Measurements from ENCODE around the gene CSK.

CSK gene

DNA sequence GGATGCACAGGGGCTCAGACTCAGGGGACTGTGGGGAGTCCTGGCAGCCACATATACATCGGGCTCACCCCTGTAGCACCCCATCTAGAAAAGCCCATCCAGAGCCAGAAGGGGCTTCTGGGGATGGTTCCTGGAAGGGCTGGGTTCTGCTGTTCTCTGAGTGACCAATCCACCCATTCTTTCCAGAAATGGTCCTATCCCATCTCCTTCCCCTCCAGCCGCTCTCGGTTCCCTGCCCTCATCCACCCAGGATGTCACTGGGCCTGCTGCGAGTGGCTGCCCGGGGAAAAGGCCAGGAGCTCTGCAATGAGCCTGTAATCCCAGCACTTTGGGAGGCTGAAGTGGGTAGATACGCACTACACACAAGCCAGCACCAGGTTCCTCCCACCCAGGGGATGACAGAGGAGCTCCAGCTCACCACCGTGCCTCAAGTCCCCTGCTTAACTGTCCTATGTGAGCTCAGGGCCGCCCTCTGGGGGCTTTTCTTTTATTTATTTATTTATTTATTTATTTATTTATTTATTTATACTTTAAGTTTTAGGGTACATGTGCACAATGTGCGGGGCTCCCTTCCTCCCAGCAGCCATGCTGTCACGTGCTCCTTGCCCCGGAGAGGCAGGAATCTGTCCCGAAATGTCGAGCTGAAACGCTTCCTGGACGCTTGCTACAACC, 13.6 kb upstream of the CSK start:
- no peak for DNase-seq (ENCODE audit: extremely low read depth, insufficient read length)
- TF ChIP-seq, protein P1, sequence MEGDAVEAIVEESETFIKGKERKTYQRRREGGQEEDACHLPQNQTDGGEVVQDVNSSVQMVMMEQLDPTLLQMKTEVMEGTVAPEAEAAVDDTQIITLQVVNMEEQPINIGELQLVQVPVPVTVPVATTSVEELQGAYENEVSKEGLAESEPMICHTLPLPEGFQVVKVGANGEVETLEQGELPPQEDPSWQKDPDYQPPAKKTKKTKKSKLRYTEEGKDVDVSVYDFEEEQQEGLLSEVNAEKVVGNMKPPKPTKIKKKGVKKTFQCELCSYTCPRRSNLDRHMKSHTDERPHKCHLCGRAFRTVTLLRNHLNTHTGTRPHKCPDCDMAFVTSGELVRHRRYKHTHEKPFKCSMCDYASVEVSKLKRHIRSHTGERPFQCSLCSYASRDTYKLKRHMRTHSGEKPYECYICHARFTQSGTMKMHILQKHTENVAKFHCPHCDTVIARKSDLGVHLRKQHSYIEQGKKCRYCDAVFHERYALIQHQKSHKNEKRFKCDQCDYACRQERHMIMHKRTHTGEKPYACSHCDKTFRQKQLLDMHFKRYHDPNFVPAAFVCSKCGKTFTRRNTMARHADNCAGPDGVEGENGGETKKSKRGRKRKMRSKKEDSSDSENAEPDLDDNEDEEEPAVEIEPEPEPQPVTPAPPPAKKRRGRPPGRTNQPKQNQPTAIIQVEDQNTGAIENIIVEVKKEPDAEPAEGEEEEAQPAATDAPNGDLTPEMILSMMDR (IDR thresholded peaks at IDR 0.05; ENCODE audit: insufficient read depth, low read length, poor library complexity, severe bottlenecking) = no peak
- Histone ChIP-seq H3K4me3 (replicated peaks; ENCODE audit: low read depth, low read length) (no peak overlapping the region), H3K27me3 (replicated peaks; ENCODE audit: control insufficient read depth, insufficient read depth, low read length) (no peaks in the 10 kb centered on the region; the same call in 1 of the 2 replicates), H3K36me3 (ENCODE audit: control insufficient read depth, insufficient read depth, low read length) (no peaks in the 10 kb centered on the region)

DNA sequence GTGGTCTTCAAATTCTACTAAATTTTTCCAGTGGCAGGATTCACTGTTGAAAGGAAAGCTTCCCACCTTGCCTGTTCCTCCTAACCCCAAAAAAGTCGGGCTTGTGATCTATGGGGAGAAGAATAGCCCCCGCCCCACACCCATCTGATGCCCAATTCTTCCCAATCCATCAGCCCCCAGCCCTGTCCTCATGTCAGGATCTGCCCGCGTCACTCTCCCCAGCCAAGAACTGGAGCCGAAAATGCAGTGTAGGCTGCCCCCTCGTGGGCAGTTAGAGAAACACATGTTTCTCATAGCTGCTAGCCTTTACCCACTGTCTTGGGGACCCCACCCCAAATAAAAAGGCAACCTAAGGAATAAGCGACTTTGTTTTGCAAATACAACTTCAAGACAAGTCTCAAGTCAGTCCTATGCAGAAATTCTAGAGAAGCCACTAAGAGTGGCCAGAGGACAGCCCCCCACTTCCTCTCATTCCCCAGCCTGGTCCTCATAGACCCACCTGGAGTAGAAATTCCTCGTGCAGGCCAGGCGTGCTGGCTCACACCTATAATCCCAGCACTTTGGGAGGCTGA, 13.0 kb upstream of the CSK start:
- Histone ChIP-seq H3K27me3 (replicated peaks; ENCODE audit: control insufficient read depth, insufficient read depth, low read length) (no peaks in the 10 kb centered on the region; the same call in 1 of the 2 replicates), H3K36me3 (ENCODE audit: control insufficient read depth, insufficient read depth, low read length) (no peaks in the 10 kb centered on the region), H3K4me3 (replicated peaks; ENCODE audit: low read depth, low read length) (no peak overlapping the region)
- TF ChIP-seq, protein P1 (IDR thresholded peaks at IDR 0.05; ENCODE audit: insufficient read depth, low read length, poor library complexity, severe bottlenecking) = peak; percentile 74
- no peak for DNase-seq (ENCODE audit: extremely low read depth, insufficient read length)

DNA sequence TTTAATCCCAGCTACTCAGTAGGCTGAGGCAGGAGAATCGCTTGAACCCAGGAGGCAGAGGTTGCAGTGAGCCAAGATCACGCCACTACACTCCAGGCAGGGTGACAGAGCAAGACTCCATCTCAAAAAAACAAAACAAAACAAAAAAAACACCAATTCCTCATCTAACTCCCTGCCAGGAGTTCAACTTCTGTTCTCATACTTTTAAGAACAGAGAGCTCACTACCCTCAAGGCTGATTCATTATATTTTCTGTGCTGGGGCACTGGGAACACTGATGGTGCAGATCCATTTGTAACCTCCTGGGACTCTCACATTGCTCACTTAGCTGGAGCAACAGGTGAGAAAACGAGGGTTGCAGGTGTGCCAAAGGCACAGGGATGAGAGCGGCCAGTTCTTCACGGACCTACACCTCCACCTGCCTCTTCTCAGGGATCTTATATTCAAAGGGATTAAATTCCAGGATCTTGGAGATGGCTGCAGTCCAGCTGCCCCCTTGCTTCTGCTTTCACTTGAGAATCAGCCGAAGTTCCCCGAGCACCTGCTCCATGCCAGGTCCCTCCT, 12.3 kb upstream of the CSK start:
- Histone ChIP-seq H3K27me3 (replicated peaks; ENCODE audit: control insufficient read depth, insufficient read depth, low read length) (no peaks in the 10 kb centered on the region; the same call in 1 of the 2 replicates), H3K4me3 (replicated peaks; ENCODE audit: low read depth, low read length) (no peak overlapping the region), H3K36me3 (ENCODE audit: control insufficient read depth, insufficient read depth, low read length) (no peaks in the 10 kb centered on the region)
- no peak for DNase-seq (ENCODE audit: extremely low read depth, insufficient read length)
- TF ChIP-seq, protein P1 (IDR thresholded peaks at IDR 0.05; ENCODE audit: insufficient read depth, low read length, poor library complexity, severe bottlenecking) = no peak

DNA sequence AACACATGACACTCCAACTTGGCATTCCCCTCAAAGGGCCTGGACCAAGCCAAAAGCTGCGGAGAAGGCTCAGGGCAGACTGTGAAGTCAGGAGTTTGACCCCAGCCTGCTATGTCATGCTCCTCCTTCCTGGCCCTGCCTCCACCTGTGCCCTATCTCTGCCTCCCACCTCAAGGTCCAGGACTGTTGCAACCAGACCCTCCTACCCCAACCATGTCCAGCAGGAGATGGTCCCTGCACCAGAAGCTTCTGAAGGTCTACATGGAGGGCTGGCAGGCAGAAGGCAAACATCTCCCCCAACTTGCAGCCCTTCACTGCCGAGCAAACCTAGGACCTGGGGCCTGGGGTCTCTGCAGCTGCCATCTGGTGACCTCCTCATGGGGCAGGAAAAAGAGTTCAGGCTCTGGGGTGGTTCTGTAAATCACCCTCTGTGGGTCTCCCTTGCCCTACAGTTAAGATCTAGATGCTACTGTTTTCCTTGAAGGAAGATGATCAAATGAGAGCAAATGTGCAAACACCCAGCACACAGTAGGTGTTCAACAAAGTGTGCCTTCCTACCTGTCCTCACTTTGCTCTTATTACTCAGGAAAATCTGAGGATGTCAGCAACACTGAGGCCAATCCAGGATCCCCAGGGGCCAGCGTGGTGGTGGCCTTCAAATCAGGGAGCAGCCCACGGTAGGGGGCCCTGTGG, 11.5 kb upstream of the CSK start:
- H3K4me3 ChIP-seq (replicated peaks; ENCODE audit: low read depth, low read length) = no peak overlapping the region
- no peaks in the 10 kb centered on the region; the same call in 1 of the 2 replicates for H3K27me3 ChIP-seq (replicated peaks; ENCODE audit: control insufficient read depth, insufficient read depth, low read length)
- TF ChIP-seq, protein P1 (IDR thresholded peaks at IDR 0.05; ENCODE audit: insufficient read depth, low read length, poor library complexity, severe bottlenecking) = no peak
- no peak for DNase-seq (ENCODE audit: extremely low read depth, insufficient read length)
- no peaks in the 10 kb centered on the region for H3K36me3 ChIP-seq (ENCODE audit: control insufficient read depth, insufficient read depth, low read length)

DNA sequence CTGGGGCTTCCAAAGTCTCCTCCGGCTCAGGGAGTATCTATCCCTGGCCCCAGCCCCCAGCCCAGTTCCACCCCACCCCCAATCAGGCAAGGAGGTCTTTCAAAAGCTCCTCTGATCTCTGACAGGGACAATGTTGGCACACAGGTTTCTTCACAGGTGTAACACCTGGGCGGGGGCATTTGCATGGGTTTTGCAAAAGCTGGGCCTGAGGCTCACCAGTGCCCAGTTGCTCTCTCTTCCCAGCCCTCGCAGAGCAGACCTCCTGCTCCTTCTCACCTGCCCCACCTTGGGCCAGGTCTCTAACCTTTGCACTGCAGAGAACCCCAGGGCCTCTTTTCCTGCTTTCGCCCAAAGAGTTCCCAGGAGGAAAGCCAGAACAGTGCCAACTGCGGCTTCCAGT, 8.6 kb upstream of the CSK start:
- TF ChIP-seq, protein P1 (IDR thresholded peaks at IDR 0.05; ENCODE audit: insufficient read depth, low read length, poor library complexity, severe bottlenecking) = no peak
- Histone ChIP-seq H3K27me3 (replicated peaks; ENCODE audit: control insufficient read depth, insufficient read depth, low read length) (no peaks in the 10 kb centered on the region), H3K36me3 (ENCODE audit: control insufficient read depth, insufficient read depth, low read length) (no peaks in the 10 kb centered on the region), H3K4me3 (replicated peaks; ENCODE audit: low read depth, low read length) (no peak overlapping the region)
- no peak for DNase-seq (ENCODE audit: extremely low read depth, insufficient read length)

Measured in GM06990 (cell line).